Right lobe of liver (tissue), 4 donors: ENCODE results near the gene CS.

ENCODE experiments used
- POLR2A ChIP-seq: fragments of 450-650 bp; IDR thresholded peaks from one replicate; pipeline ENCODE4 v1.6.1; 2017; ENCODE audit warnings: antibody characterized with exemption, mild to moderate bottlenecking
- TF ChIP-seq, protein P1 (sequence below), 4 donors: fragments of 200-600 bp in 3 of 4; fragments of 450-650 bp in 1 of 4; IDR thresholded peaks; one replicate each; pipeline versions ENCODE4 v1.5.1 to v1.8.0; 2016 to 2022; ENCODE audit warnings: antibody characterized with exemption in 4 of 4, mild to moderate bottlenecking in 2 of 4
- donor health status: DM: no; HTN: no; CAD: no.
- donor health status: DM: no; HTN: no; CAD: no.
- donor health status: DM: no; HTN: yes; CAD: no.

DNA sequence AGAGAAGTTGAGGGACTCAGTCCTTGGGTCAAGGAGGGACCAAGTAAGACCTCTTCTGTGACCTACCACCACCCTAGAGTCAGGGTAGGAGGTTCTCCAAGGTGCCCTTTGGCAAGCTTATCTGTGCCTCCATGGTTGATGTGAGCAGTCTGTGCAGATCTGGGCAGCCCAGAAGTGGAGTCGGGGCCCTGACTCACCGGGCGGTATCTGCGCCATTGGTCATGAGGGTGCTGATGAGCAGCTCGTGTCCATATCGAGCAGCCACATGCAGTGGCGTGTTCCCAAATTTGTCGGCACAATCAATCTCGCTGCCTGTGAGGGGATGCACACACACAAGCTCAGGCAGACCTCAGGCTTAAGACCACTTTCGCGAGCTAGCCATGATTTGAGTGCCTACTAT, 47.0 kb downstream of the CS start:
- TF ChIP-seq, protein P1, sequence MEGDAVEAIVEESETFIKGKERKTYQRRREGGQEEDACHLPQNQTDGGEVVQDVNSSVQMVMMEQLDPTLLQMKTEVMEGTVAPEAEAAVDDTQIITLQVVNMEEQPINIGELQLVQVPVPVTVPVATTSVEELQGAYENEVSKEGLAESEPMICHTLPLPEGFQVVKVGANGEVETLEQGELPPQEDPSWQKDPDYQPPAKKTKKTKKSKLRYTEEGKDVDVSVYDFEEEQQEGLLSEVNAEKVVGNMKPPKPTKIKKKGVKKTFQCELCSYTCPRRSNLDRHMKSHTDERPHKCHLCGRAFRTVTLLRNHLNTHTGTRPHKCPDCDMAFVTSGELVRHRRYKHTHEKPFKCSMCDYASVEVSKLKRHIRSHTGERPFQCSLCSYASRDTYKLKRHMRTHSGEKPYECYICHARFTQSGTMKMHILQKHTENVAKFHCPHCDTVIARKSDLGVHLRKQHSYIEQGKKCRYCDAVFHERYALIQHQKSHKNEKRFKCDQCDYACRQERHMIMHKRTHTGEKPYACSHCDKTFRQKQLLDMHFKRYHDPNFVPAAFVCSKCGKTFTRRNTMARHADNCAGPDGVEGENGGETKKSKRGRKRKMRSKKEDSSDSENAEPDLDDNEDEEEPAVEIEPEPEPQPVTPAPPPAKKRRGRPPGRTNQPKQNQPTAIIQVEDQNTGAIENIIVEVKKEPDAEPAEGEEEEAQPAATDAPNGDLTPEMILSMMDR (IDR thresholded peaks at IDR 0.05): no peak
- TF ChIP-seq POLR2A: no peak
